Mesendoderm (in vitro differentiated cells): ENCODE data around the gene RPS6KB2.
A peak's percentile ranks its signal among the peaks of the same experiment; 100 is the strongest.

Experiments used
- DNase-seq: peaks from one replicate; pipeline ENCODE4 v3.0.0; 2013
- H2AK5ac ChIP-seq: 2 replicates; pipeline ENCODE4 v1.6.1; 2013; ENCODE audit warnings: low read length, inconsistent platforms
- H2BK120ac ChIP-seq: 2 replicates; pipeline ENCODE4 v1.6.1; 2013; ENCODE audit warnings: low read depth, mild to moderate bottlenecking, low read length, moderate library complexity, mixed read lengths
- H2BK15ac ChIP-seq: replicated peaks from 2 replicates; pipeline ENCODE4 v1.6.1; 2013; ENCODE audit warnings: low read depth, mild to moderate bottlenecking, moderate library complexity
- H2BK5ac ChIP-seq: 2 replicates; pipeline ENCODE4 v1.6.1; 2013; ENCODE audit warnings: low read length, inconsistent platforms
- H3K18ac ChIP-seq: 2 replicates; pipeline ENCODE4 v1.6.1; 2013; ENCODE audit warnings: mild to moderate bottlenecking, low read length, mixed read lengths
- H3K23ac ChIP-seq: one replicate; pipeline ENCODE4 v1.6.1; 2013; ENCODE audit warnings: low read length
- H3K27ac ChIP-seq: 2 replicates; pipeline ENCODE4 v1.5.1; 2013; ENCODE audit warnings: low read depth, mild to moderate bottlenecking, inconsistent platforms, low read length, moderate library complexity
- H3K27me3 ChIP-seq: 2 replicates; pipeline ENCODE4 v1.6.1; 2013; ENCODE audit warnings: low read length, control low read depth, mild to moderate bottlenecking, inconsistent platforms; ENCODE audit not compliant: insufficient read depth, poor library complexity
- H3K36me3 ChIP-seq: 2 replicates; pipeline ENCODE4 v1.6.1; 2013; ENCODE audit warnings: low read length, inconsistent platforms; ENCODE audit not compliant: control insufficient read depth, insufficient read depth
- H3K4ac ChIP-seq: one replicate; pipeline ENCODE4 v1.6.1; 2013; ENCODE audit warnings: low read depth, mild to moderate bottlenecking, low read length, moderate library complexity
- H3K4me1 ChIP-seq: 2 replicates; pipeline ENCODE4 v1.6.1; 2013; ENCODE audit warnings: low read depth, low read length, inconsistent platforms; ENCODE audit not compliant: control insufficient read depth
- H3K4me2 ChIP-seq: 2 replicates; pipeline ENCODE4 v1.6.1; 2013; ENCODE audit warnings: low read length
- H3K4me3 ChIP-seq: 2 replicates; pipeline ENCODE4 v1.5.1; 2013; ENCODE audit warnings: mild to moderate bottlenecking, low read length
- H3K56ac ChIP-seq: one replicate; pipeline ENCODE4 v1.6.1; 2013; ENCODE audit warnings: low read length
- H3K79me1 ChIP-seq: 2 replicates; pipeline ENCODE4 v1.6.1; 2013; ENCODE audit warnings: low read length, inconsistent platforms
- H3K79me2 ChIP-seq: 2 replicates; pipeline ENCODE4 v1.6.1; 2013; ENCODE audit warnings: mild to moderate bottlenecking, low read length; ENCODE audit not compliant: control insufficient read depth, insufficient read depth
- H3K9ac ChIP-seq: 2 replicates; pipeline ENCODE4 v1.6.1; 2013; ENCODE audit warnings: low read length, inconsistent platforms
- H4K5ac ChIP-seq: one replicate; pipeline ENCODE4 v1.6.1; 2013; ENCODE audit warnings: low read length
- H4K8ac ChIP-seq: one replicate; pipeline ENCODE4 v1.6.1; 2013; ENCODE audit warnings: low read depth, mild to moderate bottlenecking, control low read depth, low read length, moderate library complexity
- WGBS: extraction: QIAGEN DNeasy Blood & Tissue Kit; methylation state at CpG from one replicate; pipeline ENCODE4 v1.1.7; 2013; ENCODE audit warnings: low lambda C conversion rate, missing lambda C conversion rate; ENCODE audit not compliant: insufficient coverage; ENCODE audit errors: extremely low coverage; 5-methylcytosine and 5-hydroxymethylcytosine counted together

The RPS6KB2 gene

GRCh38 chr11:67406969-67407687 lies 21.2 kb upstream of the RPS6KB2 start:
- no peaks in the 10 kb centered on the region for H3K36me3 ChIP-seq
- H3K79me2 ChIP-seq, result no peaks in the 10 kb centered on the region
- H2BK120ac ChIP-seq, result no peak overlapping the region
- no CpG with 5 or more reads among the region's 12 CpGs for WGBS
- no peaks in the 10 kb centered on the region for H3K27me3 ChIP-seq
- no peak overlapping the region for H3K4me2 ChIP-seq
- H3K23ac ChIP-seq, result no peak overlapping the region
- H3K56ac ChIP-seq, result no peak overlapping the region
- H3K4ac ChIP-seq, result no peak overlapping the region
- no peak overlapping the region for H2AK5ac ChIP-seq
- H4K5ac ChIP-seq, result no peak overlapping the region
- no peak overlapping the region for H3K27ac ChIP-seq
- H4K8ac ChIP-seq, result no peak overlapping the region
- DNase-seq, result no peak
- H3K18ac ChIP-seq, result no peak overlapping the region
- H3K4me3 ChIP-seq, result no peak overlapping the region
- no peak overlapping the region for H2BK5ac ChIP-seq
- H3K79me1 ChIP-seq, result no peaks in the 10 kb centered on the region
- H3K4me1 ChIP-seq, result no peaks in the 10 kb centered on the region
- no peak overlapping the region for H2BK15ac ChIP-seq
- H3K9ac ChIP-seq, result no peak overlapping the region

GRCh38 chr11:67407688-67408163 lies 20.6 kb upstream of the RPS6KB2 start:
- Histone ChIP-seq H3K4me1 (no peaks in the 10 kb centered on the region), H3K27me3 (no peaks in the 10 kb centered on the region), H3K79me2 (no peaks in the 10 kb centered on the region), H3K4ac (no peak overlapping the region), H3K23ac (no peak overlapping the region), H3K36me3 (no peaks in the 10 kb centered on the region), H3K9ac (no peak overlapping the region), H3K4me3 (no peak overlapping the region), H2AK5ac (no peak overlapping the region), H2BK15ac (no peak overlapping the region), H3K56ac (no peak overlapping the region), H3K4me2 (no peak overlapping the region), H3K79me1 (no peaks in the 10 kb centered on the region), H4K5ac (no peak overlapping the region), H3K18ac (no peak overlapping the region), H3K27ac (no peak overlapping the region), H2BK5ac (no peak overlapping the region), H4K8ac (no peak overlapping the region), H2BK120ac (no peak overlapping the region)
- WGBS, result no CpG with 5 or more reads among the region's 12 CpGs
- no peak for DNase-seq

GRCh38 chr11:67408437-67409200 lies 19.7 kb upstream of the RPS6KB2 start:
- no peak overlapping the region for H3K18ac ChIP-seq
- no peaks in the 10 kb centered on the region for H3K27me3 ChIP-seq
- H2BK5ac ChIP-seq, result no peak overlapping the region
- no peak overlapping the region for H3K4ac ChIP-seq
- no peak overlapping the region for H2BK120ac ChIP-seq
- H3K79me1 ChIP-seq, result no peaks in the 10 kb centered on the region
- no peaks in the 10 kb centered on the region for H3K79me2 ChIP-seq
- no peak overlapping the region for H3K4me2 ChIP-seq
- no peak overlapping the region for H3K23ac ChIP-seq
- no CpG with 5 or more reads among the region's 18 CpGs for WGBS
- H3K36me3 ChIP-seq, result no peaks in the 10 kb centered on the region
- H3K9ac ChIP-seq, result no peak overlapping the region
- no peak overlapping the region for H3K27ac ChIP-seq
- no peak overlapping the region for H4K5ac ChIP-seq
- no peaks in the 10 kb centered on the region for H3K4me1 ChIP-seq
- no peak overlapping the region for H2BK15ac ChIP-seq
- no peak overlapping the region for H3K56ac ChIP-seq
- no peak for DNase-seq
- no peak overlapping the region for H3K4me3 ChIP-seq
- no peak overlapping the region for H2AK5ac ChIP-seq
- no peak overlapping the region for H4K8ac ChIP-seq

GRCh38 chr11:67409261-67409666 lies 19.0 kb upstream of the RPS6KB2 start:
- Histone ChIP-seq H3K27me3 (no peaks in the 10 kb centered on the region), H3K36me3 (no peaks in the 10 kb centered on the region), H3K56ac (no peak overlapping the region), H3K4me2 (no peak overlapping the region), H2AK5ac (no peak overlapping the region), H3K27ac (no peak overlapping the region), H3K4ac (no peak overlapping the region), H3K79me1 (no peaks in the 10 kb centered on the region), H3K23ac (no peak overlapping the region), H2BK15ac (no peak overlapping the region), H3K79me2 (no peaks in the 10 kb centered on the region), H3K4me3 (no peak overlapping the region), H3K9ac (no peak overlapping the region), H4K5ac (no peak overlapping the region), H3K18ac (no peak overlapping the region), H4K8ac (no peak overlapping the region), H3K4me1 (no peaks in the 10 kb centered on the region), H2BK120ac (no peak overlapping the region), H2BK5ac (no peak overlapping the region)
- no peak for DNase-seq
- WGBS, result no CpG with 5 or more reads among the region's 24 CpGs

- Histone ChIP-seq H3K23ac (no peak overlapping the region), H3K4me2 (no peak overlapping the region), H2BK120ac (no peak overlapping the region), H3K56ac (peak overlapping the region; percentile 43), H3K79me2 (no peaks in the 10 kb centered on the region), H3K9ac (no peak overlapping the region), H3K18ac (no peak overlapping the region), H3K79me1 (no peaks in the 10 kb centered on the region), H3K36me3 (no peaks in the 10 kb centered on the region), H2BK15ac (no peak overlapping the region), H4K8ac (no peak overlapping the region), H3K4me1 (no peaks in the 10 kb centered on the region), H3K4me3 (no peak overlapping the region), H3K4ac (no peak overlapping the region), H3K27me3 (no peaks in the 10 kb centered on the region), H3K27ac (no peak overlapping the region), H2BK5ac (no peak overlapping the region), H2AK5ac (no peak overlapping the region), H4K5ac (no peak overlapping the region)
- no CpG with 5 or more reads among the region's 13 CpGs for WGBS
- DNase-seq, result peak; percentile 71
These were observed 18.4 kb upstream of the RPS6KB2 start for GRCh38 chr11:67409781-67410368.
